BLaER1 (cell line): Measurements from ENCODE around the gene MTMR10.

Source experiments
- H3K27ac ChIP-seq: shearing (Covaris generic); formaldehyde crosslinking; 2 replicates; pipeline ENCODE4 v1.8.1; 2022
- H3K27me3 ChIP-seq: shearing (Covaris generic); formaldehyde crosslinking; 2 replicates; pipeline ENCODE4 v1.8.1; 2022
- H3K36me3 ChIP-seq: shearing (Covaris generic); formaldehyde crosslinking; 2 replicates; pipeline ENCODE4 v1.8.1; 2022
- H3K4me1 ChIP-seq: shearing (Covaris generic); formaldehyde crosslinking; 2 replicates; pipeline ENCODE4 v1.8.1; 2022
- H3K4me2 ChIP-seq: shearing (Covaris generic); formaldehyde crosslinking; 2 replicates; pipeline ENCODE4 v1.8.1; 2022
- H3K4me3 ChIP-seq: shearing (Covaris generic); formaldehyde crosslinking; 2 replicates; pipeline ENCODE4 v1.8.1; 2022
- H3K9ac ChIP-seq: shearing (Covaris generic); formaldehyde crosslinking; 2 replicates; pipeline ENCODE4 v1.8.1; 2022
- H3K9me3 ChIP-seq: shearing (Covaris generic); formaldehyde crosslinking; 2 replicates; pipeline ENCODE4 v1.8.1; 2022
- H4K20me1 ChIP-seq: shearing (Covaris generic); formaldehyde crosslinking; 2 replicates; pipeline ENCODE4 v1.8.1; 2022
- Cebpa-rat ChIP-seq: shearing (Covaris generic); IDR thresholded peaks from 2 replicates; pipeline ENCODE4 v1.8.1; 2022

MTMR10 gene

DNA sequence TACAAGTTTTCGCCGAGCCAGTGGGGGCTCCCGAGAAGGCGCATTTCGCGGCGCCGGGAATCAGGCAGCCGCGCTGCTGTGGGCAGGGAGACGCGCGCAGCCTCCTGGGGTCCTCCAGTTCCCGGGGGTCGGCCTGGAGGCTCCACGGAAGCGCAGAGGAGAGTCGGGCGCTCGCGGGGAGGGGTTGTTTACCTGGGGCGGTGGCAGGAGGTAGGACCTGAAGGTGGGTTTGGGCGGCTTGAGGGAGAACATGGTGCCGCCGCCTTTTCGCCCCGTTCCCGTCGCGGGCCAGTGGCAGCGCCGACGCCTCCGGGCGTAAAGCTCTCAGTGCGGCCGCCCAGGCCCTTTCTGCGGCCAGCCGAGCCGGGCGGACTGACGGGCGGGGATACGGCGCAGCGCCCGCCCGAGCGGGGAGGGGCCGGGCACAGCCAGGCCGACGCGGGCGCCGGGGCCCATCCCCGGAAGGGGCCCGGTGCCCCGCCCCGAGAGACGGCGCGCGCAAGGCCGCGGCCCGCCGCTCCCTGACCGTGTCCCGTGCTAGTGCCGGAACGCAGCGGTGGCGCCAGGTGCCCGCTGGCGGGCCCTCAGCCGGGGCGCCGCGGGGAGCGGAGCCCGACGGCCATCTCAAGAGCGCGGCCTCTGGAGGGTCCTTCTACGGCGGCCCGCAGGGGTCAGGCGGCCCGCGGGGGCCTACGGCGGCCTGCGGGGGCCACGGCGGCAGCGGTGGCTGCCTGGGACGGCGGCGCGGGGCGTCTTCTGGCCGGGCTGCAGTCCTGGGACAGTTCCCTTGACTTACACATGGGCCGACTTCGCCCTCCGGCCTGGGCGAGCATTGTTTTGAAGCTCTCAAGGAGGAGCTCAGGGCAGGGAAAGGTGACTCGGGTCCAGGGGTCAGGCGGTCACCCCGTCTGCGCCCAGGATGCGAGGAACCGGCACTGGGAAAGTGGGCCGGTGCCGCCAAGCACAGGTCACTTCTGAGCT lies at the start of gene MTMR10:
MTMR10 (minus strand) TSS at position 374 of the 981 bp plus-strand sequence; CDS start at position 252, 122 bp downstream.
- Histone ChIP-seq H3K9me3 (no peaks in the 10 kb centered on the region), H3K4me1 (peaks cover 37% of the 10 kb centered on the region), H3K27me3 (no peaks in the 10 kb centered on the region), H3K4me2 (peak within 1 kb of the TSS; percentile 93), H3K4me3 (peak within 1 kb of the TSS; percentile 91), H4K20me1 (peaks cover 35% of the 10 kb centered on the region), H3K27ac (peak within 1 kb of the TSS; percentile 98), H3K36me3 (peaks cover 9% of the 10 kb centered on the region), H3K9ac (peak within 1 kb of the TSS; percentile 95)
- no peak for TF ChIP-seq Cebpa-rat

DNA sequence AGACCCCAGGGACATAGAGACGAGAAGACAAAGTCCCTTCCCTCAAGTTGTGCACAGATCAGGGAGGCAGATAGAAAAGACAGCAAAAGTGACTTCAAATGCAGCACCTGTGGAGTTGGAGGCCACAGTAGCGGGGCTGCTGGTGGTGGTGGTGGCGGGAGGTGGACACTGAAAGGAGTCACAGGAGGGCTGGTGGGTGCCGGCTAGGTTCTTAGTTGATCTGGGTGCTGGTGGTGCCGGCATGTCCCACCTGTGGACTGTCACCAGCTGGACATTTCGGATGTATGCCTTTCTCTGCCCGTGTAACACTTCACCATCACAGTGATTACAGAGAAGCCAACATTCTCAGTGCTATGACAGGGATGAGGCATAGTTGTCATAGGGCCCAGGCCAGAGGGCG lies 49.2 kb upstream of the MTMR10 start:
- Histone ChIP-seq H3K27me3 (no peaks in the 10 kb centered on the region), H3K27ac (no peak overlapping the region), H4K20me1 (no peaks in the 10 kb centered on the region), H3K9me3 (no peaks in the 10 kb centered on the region), H3K9ac (no peak overlapping the region), H3K4me1 (peaks cover 18% of the 10 kb centered on the region), H3K36me3 (no peaks in the 10 kb centered on the region), H3K4me3 (no peak overlapping the region), H3K4me2 (no peak overlapping the region)
- no peak for TF ChIP-seq Cebpa-rat

DNA sequence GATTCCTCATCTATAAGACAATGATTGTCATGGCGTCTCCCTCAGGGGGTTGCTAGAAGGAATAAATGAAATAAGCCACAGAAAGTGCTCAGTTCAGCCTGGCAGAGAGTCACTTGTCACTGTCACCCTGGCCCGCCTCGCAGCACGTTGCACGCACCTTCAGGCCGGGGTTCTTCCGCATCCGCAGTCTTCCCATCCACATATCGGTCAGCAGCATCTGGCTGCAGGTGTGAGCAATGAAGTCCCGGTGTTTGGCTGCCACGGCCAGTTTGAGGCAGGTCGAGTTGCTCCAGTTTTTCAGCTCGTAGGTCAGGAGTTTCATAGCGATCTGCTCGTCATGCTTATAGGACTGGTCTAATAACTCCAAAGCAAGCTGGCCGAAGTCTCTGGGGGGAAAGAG lies 48.5 kb upstream of the MTMR10 start:
- Histone ChIP-seq H3K27me3 (no peaks in the 10 kb centered on the region), H3K4me3 (no peak overlapping the region), H3K4me2 (no peak overlapping the region), H3K36me3 (no peaks in the 10 kb centered on the region), H3K27ac (no peak overlapping the region), H4K20me1 (no peaks in the 10 kb centered on the region), H3K9ac (no peak overlapping the region), H3K9me3 (no peaks in the 10 kb centered on the region), H3K4me1 (peaks cover 18% of the 10 kb centered on the region)
- TF ChIP-seq Cebpa-rat = no peak

DNA sequence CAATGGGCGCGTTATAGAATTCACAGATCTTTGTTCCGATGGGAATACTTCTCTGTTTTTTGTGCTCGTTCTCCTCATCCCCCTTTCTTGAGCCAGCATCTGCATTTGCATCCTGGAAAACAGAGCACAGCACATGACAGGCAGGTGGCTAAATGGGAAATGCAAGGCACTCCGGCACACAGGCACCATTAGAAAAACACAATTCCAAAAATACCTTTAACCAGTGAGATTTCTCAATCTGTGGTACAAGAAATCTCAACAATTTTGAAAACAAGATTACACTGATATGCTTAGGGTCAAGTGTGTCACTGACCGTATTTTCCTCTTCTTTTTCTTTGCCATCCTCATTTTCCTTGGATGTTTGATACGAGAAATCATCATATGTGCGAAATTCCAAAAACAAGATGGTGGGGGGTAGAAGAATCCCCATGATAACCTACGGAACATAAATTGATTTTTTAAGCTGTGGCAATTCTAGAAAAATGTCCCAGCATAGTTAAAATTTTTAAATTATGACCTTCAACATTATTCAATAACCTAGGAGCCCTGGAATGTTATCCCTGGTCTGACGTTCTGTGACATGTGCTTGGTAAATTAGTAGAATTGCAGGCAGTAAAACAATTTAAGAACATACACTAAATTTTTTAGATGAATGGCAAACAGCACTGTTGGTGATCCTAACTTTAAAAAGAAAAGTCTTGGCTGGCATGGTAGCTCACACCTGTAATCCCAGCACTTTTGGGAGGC lies 46.5 kb upstream of the MTMR10 start:
- no peaks in the 10 kb centered on the region for H3K9me3 ChIP-seq
- H3K4me2 ChIP-seq = no peak overlapping the region
- H4K20me1 ChIP-seq = no peaks in the 10 kb centered on the region
- H3K4me1 ChIP-seq = peaks cover 17% of the 10 kb centered on the region
- H3K27me3 ChIP-seq = no peaks in the 10 kb centered on the region
- H3K9ac ChIP-seq = no peak overlapping the region
- H3K4me3 ChIP-seq = no peak overlapping the region
- no peaks in the 10 kb centered on the region for H3K36me3 ChIP-seq
- no peak for TF ChIP-seq Cebpa-rat
- H3K27ac ChIP-seq = no peak overlapping the region

DNA sequence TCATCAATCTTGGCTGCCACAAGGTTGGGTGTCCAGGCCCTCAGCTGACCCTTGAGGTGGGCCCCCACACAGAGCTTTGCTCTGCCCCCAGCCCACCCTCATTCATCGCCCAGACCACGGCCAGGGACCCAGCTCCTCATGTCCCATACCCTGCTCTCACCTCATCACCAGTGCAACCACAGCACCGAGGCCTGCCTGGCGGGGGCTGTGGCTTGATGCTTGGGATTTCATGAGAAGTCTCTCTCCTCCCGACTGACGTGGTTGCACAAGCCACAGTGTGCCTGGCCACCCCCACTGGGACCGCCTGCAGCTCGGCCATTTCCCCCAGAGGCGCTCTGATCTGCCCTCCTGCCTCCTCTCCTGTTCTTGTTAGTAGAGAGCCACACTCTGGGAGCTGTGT lies 45.4 kb upstream of the MTMR10 start:
- Histone ChIP-seq H3K4me1 (0 out of 2 replicates have a peak, but pooled peaks cover 6% of the 10 kb centered on the region), H3K9ac (no peak overlapping the region), H3K4me2 (no peak overlapping the region), H3K9me3 (no peaks in the 10 kb centered on the region), H3K27me3 (no peaks in the 10 kb centered on the region), H3K36me3 (no peaks in the 10 kb centered on the region), H4K20me1 (no peaks in the 10 kb centered on the region), H3K4me3 (no peak overlapping the region), H3K27ac (no peak overlapping the region)
- no peak for TF ChIP-seq Cebpa-rat

DNA sequence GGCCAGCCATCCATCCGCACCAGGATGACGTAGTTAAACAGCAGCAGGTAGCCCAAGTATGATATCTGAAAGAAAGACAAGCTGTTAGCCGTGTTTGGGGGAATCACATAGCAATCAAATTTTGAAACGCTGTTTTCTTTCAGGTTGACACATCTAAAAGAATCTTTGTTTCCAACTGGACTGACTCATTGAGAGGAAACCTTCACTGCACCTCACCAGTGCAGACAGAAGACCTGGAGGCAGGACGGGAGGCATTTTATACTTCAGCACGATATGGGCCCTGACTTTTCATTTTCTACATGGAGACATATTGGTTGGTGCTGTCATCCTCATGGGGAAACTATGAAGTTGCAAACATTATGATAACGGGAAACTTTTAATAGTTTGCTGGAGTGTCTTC lies 44.2 kb upstream of the MTMR10 start:
- no peaks in the 10 kb centered on the region for H3K36me3 ChIP-seq

DNA sequence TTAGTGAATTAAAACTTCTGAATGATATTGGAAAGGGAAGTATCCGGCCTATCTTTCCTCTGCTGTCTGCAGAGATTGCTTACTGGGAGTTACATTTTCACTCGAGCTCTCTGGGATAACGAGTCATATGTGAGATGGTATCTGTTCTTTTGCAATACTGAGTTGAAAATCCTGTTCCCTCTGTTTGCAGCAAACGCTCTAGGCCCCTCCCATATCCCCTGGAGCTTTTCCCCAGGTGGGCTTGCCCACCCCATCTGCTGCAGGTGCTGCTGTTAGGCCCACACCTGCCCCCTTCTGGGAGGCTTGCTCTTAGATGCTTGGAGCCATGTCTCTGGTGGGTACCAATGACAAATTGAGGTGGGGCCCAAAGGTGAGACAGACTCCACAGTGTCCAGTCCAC lies 42.7 kb upstream of the MTMR10 start:
- H3K27ac ChIP-seq = no peak overlapping the region
- H3K9ac ChIP-seq = no peak overlapping the region
- no peaks in the 10 kb centered on the region for H3K36me3 ChIP-seq
- no peaks in the 10 kb centered on the region for H4K20me1 ChIP-seq
- H3K9me3 ChIP-seq = no peaks in the 10 kb centered on the region
- no peak overlapping the region for H3K4me3 ChIP-seq
- H3K4me1 ChIP-seq = 0 out of 2 replicates have a peak, but pooled peaks cover 4% of the 10 kb centered on the region
- TF ChIP-seq Cebpa-rat = no peak
- H3K4me2 ChIP-seq = no peak overlapping the region
- H3K27me3 ChIP-seq = no peaks in the 10 kb centered on the region

More for the DNA sequence above, 44.2 kb upstream of the MTMR10 start:
- Histone ChIP-seq H3K9me3 (no peaks in the 10 kb centered on the region), H3K4me3 (no peak overlapping the region), H3K4me1 (0 out of 2 replicates have a peak, but pooled peaks cover 4% of the 10 kb centered on the region), H3K4me2 (no peak overlapping the region), H4K20me1 (no peaks in the 10 kb centered on the region), H3K9ac (no peak overlapping the region), H3K27me3 (no peaks in the 10 kb centered on the region), H3K27ac (no peak overlapping the region)
- TF ChIP-seq Cebpa-rat = no peak

DNA sequence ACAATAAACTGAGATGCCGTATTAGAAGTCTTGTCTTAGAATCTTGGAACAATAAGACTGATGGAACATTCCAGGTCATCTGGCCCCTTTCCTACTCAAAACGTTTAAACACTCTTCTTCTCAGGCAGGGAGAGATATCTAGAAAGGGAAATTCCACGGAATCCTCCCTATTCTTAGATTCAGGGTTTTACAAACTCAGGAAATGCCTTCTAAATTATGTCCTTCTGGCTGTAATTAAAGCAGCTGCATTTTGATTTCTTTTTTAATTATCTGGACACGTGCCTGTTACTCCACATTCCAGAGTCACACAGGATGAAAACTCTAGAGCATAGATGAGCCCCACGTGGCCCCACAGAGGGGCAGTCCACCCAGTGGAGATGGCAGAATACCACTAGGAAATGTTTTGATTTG lies 41.5 kb upstream of the MTMR10 start:
- Histone ChIP-seq H3K4me2 (no peak overlapping the region), H4K20me1 (no peaks in the 10 kb centered on the region), H3K4me1 (0 out of 2 replicates have a peak, but pooled peaks cover 4% of the 10 kb centered on the region), H3K36me3 (no peaks in the 10 kb centered on the region), H3K9ac (no peak overlapping the region), H3K27ac (no peak overlapping the region), H3K4me3 (no peak overlapping the region), H3K27me3 (no peaks in the 10 kb centered on the region), H3K9me3 (no peaks in the 10 kb centered on the region)
- TF ChIP-seq Cebpa-rat = no peak

GRCh38 chr15:31031471-31032067 lies 40.1 kb upstream of the MTMR10 start:
- Histone ChIP-seq H3K9me3 (no peaks in the 10 kb centered on the region), H3K4me3 (no peak overlapping the region), H3K9ac (no peak overlapping the region), H3K27me3 (no peaks in the 10 kb centered on the region), H3K27ac (no peak overlapping the region), H3K36me3 (no peaks in the 10 kb centered on the region), H4K20me1 (no peaks in the 10 kb centered on the region), H3K4me2 (no peak overlapping the region), H3K4me1 (no peaks in the 10 kb centered on the region)
- no peak for TF ChIP-seq Cebpa-rat
